ENCODE measurements around the gene PRRT2. TPM values are rescaled to one million over a fixed set of nuclear protein-coding genes. Genes with fewer than 3 reads are reported as not detected.

Gene PRRT2
- total and polyA plus RNA-seq, 2 donors from 2014 or later: 0.88 to 1.9 TPM

GRCh38 chr16:29844575-29845331, 32.8 kb downstream of the PRRT2 start:
- Histone ChIP-seq H3K27me3 (ENCODE audit: control insufficient read depth, insufficient read depth, low read length) (no peaks in the 10 kb centered on the region), H3K36me3 (ENCODE audit: control insufficient read depth in 2 of 3, insufficient read depth in 3 of 3, low read length in 3 of 3) (peaks cover 0 to 52% (median 38%) of the 10 kb centered on the region in 3 donors), H3K4me1 (ENCODE audit: control insufficient read depth in 2 of 3, insufficient read depth in 2 of 3, low read depth in 1 of 3, low read length in 3 of 3) (peaks cover 0 to 3% (median 0%) of the 10 kb centered on the region in 3 donors), H3K27ac (ENCODE audit: low read depth in 2 of 2, low read length in 2 of 2) (no peak overlapping the region), H3K9me3 (ENCODE audit: control insufficient read depth in 2 of 3, insufficient read depth in 1 of 3, low read length in 3 of 3) (no peaks in the 10 kb centered on the region), H3K9ac (ENCODE audit: low read length in 3 of 3) (no peak overlapping the region), H3K4me3 (ENCODE audit: low read length in 3 of 3) (no peak overlapping the region)
- FAIRE-seq (no peak), DNase-seq (no peak)
- intact Hi-C loops (cut with DNase I): no loop called here
- TF ChIP-seq CTCF (IDR thresholded peaks at IDR 0.05; ENCODE audit: borderline replicate concordance, extremely low read depth, insufficient read depth): no peak

GRCh38 chr16:29845656-29846055, 33.7 kb downstream of the PRRT2 start:
- TF ChIP-seq CTCF (IDR thresholded peaks at IDR 0.05; ENCODE audit: borderline replicate concordance, extremely low read depth, insufficient read depth): no peak
- peaks cover 0 to 3% (median 0%) of the 10 kb centered on the region in 3 donors for H3K4me1 ChIP-seq (ENCODE audit: control insufficient read depth in 2 of 3, insufficient read depth in 2 of 3, low read depth in 1 of 3, low read length in 3 of 3)
- H3K9ac ChIP-seq (ENCODE audit: low read length in 3 of 3): no peak overlapping the region
- no peaks in the 10 kb centered on the region for H3K9me3 ChIP-seq (ENCODE audit: control insufficient read depth in 2 of 3, insufficient read depth in 1 of 3, low read length in 3 of 3)
- no peak for DNase-seq
- FAIRE-seq: no peak
- no peak overlapping the region for H3K27ac ChIP-seq (ENCODE audit: low read depth in 2 of 2, low read length in 2 of 2)
- H3K27me3 ChIP-seq (ENCODE audit: control insufficient read depth, insufficient read depth, low read length): no peaks in the 10 kb centered on the region
- intact Hi-C loops (cut with DNase I): no loop called here
- H3K4me3 ChIP-seq (ENCODE audit: low read length in 3 of 3): no peak overlapping the region
- H3K36me3 ChIP-seq (ENCODE audit: control insufficient read depth in 2 of 3, insufficient read depth in 3 of 3, low read length in 3 of 3): peaks cover 0 to 43% (median 32%) of the 10 kb centered on the region in 3 donors

GRCh38 chr16:29848420-29849297, 36.7 kb downstream of the PRRT2 start:
- Histone ChIP-seq H3K4me3 (ENCODE audit: low read length in 3 of 3) (no peak overlapping the region), H3K9me3 (ENCODE audit: control insufficient read depth in 2 of 3, insufficient read depth in 1 of 3, low read length in 3 of 3) (no peaks in the 10 kb centered on the region), H3K36me3 (ENCODE audit: control insufficient read depth in 2 of 3, insufficient read depth in 3 of 3, low read length in 3 of 3) (peaks cover 0 to 25% (median 22%) of the 10 kb centered on the region in 3 donors), H3K27me3 (ENCODE audit: control insufficient read depth, insufficient read depth, low read length) (no peaks in the 10 kb centered on the region), H3K9ac (ENCODE audit: low read length in 3 of 3) (no peak overlapping the region), H3K4me1 (ENCODE audit: control insufficient read depth in 2 of 3, insufficient read depth in 2 of 3, low read depth in 1 of 3, low read length in 3 of 3) (peaks cover 0 to 3% (median 0%) of the 10 kb centered on the region in 3 donors), H3K27ac (ENCODE audit: low read depth in 2 of 2, low read length in 2 of 2) (no peak overlapping the region)
- DNase-seq: peak; percentile 32 to 92 (median 58)
- TF ChIP-seq CTCF (IDR thresholded peaks at IDR 0.05; ENCODE audit: borderline replicate concordance, extremely low read depth, insufficient read depth): peak; percentile 76
- intact Hi-C loops (cut with DNase I): no loop called here
- no peak for FAIRE-seq
